Right forelimb (tissue), 1 donor: ENCODE data around the gene DLGAP4.
"Not testable (repeated sequence)": the region's sequence is repeated elsewhere in the genome, so short reads cannot be mapped to it uniquely, and the experiment has no call there.

Source experiments
- DNase-seq: peaks from one replicate; pipeline ENCODE4 v3.0.0-alpha.2; 2018

The DLGAP4 gene

GRCh38 chr20:36455972-36456625 lies 150.0 kb downstream of the DLGAP4 start:
- no peak for DNase-seq

- peak; percentile 96 for DNase-seq
Measured at GRCh38 chr20:36460648-36461599, 154.8 kb downstream of the DLGAP4 start.

GRCh38 chr20:36461600-36462439 lies 155.7 kb downstream of the DLGAP4 start:
- DNase-seq, result no peak

- DNase-seq, result peak; percentile 66
Measured at GRCh38 chr20:36462440-36463211, 156.5 kb downstream of the DLGAP4 start.

GRCh38 chr20:36463212-36464061 lies 157.3 kb downstream of the DLGAP4 start:
- no peak for DNase-seq

- no peak for DNase-seq
Measured at GRCh38 chr20:36465109-36466080, 159.3 kb downstream of the DLGAP4 start.

- DNase-seq, result no peak
Measured at GRCh38 chr20:36466089-36466488, 159.9 kb downstream of the DLGAP4 start.

- DNase-seq, result no peak
Measured at GRCh38 chr20:36467076-36467999, 161.2 kb downstream of the DLGAP4 start.

GRCh38 chr20:36468149-36469000 lies 162.2 kb downstream of the DLGAP4 start:
- DNase-seq, result no peak

- no peak for DNase-seq
Measured at GRCh38 chr20:36469973-36470372, 163.8 kb downstream of the DLGAP4 start.

- no peak for DNase-seq
Measured at GRCh38 chr20:36471885-36472636, 165.9 kb downstream of the DLGAP4 start.

GRCh38 chr20:36472637-36473090 lies 166.5 kb downstream of the DLGAP4 start:
- no peak for DNase-seq

- no peak for DNase-seq
Measured at GRCh38 chr20:36473164-36473563, 167.0 kb downstream of the DLGAP4 start.

- no peak for DNase-seq
Measured at GRCh38 chr20:36474563-36474962, 168.4 kb downstream of the DLGAP4 start.

GRCh38 chr20:36475054-36475453 lies 168.9 kb downstream of the DLGAP4 start:
- DNase-seq, result not testable (repeated sequence)

- no peak for DNase-seq
Measured at GRCh38 chr20:36477475-36477874, 171.3 kb downstream of the DLGAP4 start.
